ENCODE data around the gene FAM89B.
A peak's percentile ranks its signal among the peaks of the same experiment; 100 is the strongest.

- TF ChIP-seq POLR2A (IDR thresholded peaks at IDR 0.05), result peak; percentile 52 to 65
- no peak for TF ChIP-seq CTCF (IDR thresholded peaks at IDR 0.05)
- peak; percentile 79 to 88 (median 82) for TF ChIP-seq POLR2AphosphoS5 (IDR thresholded peaks at IDR 0.05)
Measured at GRCh38 chr11:65615229-65615949, 43.1 kb downstream of the FAM89B start, which contains the start of gene PCNX3.

All from sigmoid colon (tissue), 4 donors.